HepG2 (cell line): ENCODE measurements around the gene RERE. TPM values are rescaled to one million over a fixed set of nuclear protein-coding genes. Genes with fewer than 3 reads are reported as not detected.

Source experiments
- FUBP1 ChIP-seq: sonication (generic); formaldehyde crosslinking; IDR thresholded peaks from 2 replicates; pipeline ENCODE4 v1.5.1; 2020; ENCODE audit warnings: missing genetic modification reagents, mild to moderate bottlenecking, borderline replicate concordance
- HINFP ChIP-seq: sonication (generic); formaldehyde crosslinking; IDR thresholded peaks from 2 replicates; pipeline ENCODE4 v1.4.0; 2020; ENCODE audit warnings: low read depth, mild to moderate bottlenecking, missing genetic modification reagents
- HNF4A ChIP-seq: sonication (generic); formaldehyde crosslinking; IDR thresholded peaks from 2 replicates; pipeline ENCODE4 v1.4.0; 2020; ENCODE audit warnings: missing genetic modification reagents
- HOXA3 ChIP-seq: sonication (generic); formaldehyde crosslinking; IDR thresholded peaks from 2 replicates; pipeline ENCODE4 v1.5.0; 2020; ENCODE audit warnings: missing genetic modification reagents
- KLF12 ChIP-seq: sonication (generic); formaldehyde crosslinking; IDR thresholded peaks from 2 replicates; pipeline ENCODE4 v1.4.0; 2020; ENCODE audit warnings: missing genetic modification reagents, borderline replicate concordance
- SAP130 ChIP-seq: IDR thresholded peaks from 2 replicates; pipeline ENCODE4 v1.6.1; 2016; ENCODE audit warnings: low read depth
- TOPORS ChIP-seq: sonication (generic); formaldehyde crosslinking; IDR thresholded peaks from 2 replicates; pipeline ENCODE4 v1.8.0; 2023; ENCODE audit warnings: mild to moderate bottlenecking, missing genetic modification reagents
- ZFP36L2 ChIP-seq: sonication (generic); formaldehyde crosslinking; IDR thresholded peaks from 2 replicates; pipeline ENCODE4 v1.4.0; 2020; ENCODE audit warnings: missing genetic modification reagents
- ZNF232 ChIP-seq: sonication (generic); formaldehyde crosslinking; IDR thresholded peaks from 2 replicates; pipeline ENCODE4 v1.4.0; 2020; ENCODE audit warnings: missing genetic modification reagents, borderline replicate concordance
- ZNF280D ChIP-seq: sonication (generic); formaldehyde crosslinking; IDR thresholded peaks from 2 replicates; pipeline ENCODE4 v1.5.1; 2020; ENCODE audit warnings: mild to moderate bottlenecking, missing genetic modification reagents
- ZNF564 ChIP-seq: sonication (generic); formaldehyde crosslinking; IDR thresholded peaks from 2 replicates; pipeline ENCODE4 v1.8.1; 2023; ENCODE audit warnings: mild to moderate bottlenecking, missing genetic modification reagents
- ZNF609 ChIP-seq: sonication (generic); formaldehyde crosslinking; IDR thresholded peaks from 2 replicates; pipeline ENCODE4 v1.4.0; 2020; ENCODE audit warnings: mild to moderate bottlenecking, missing genetic modification reagents, borderline replicate concordance
- ZNF670 ChIP-seq: sonication (generic); formaldehyde crosslinking; IDR thresholded peaks from 2 replicates; pipeline ENCODE4 v1.8.0; 2022; ENCODE audit warnings: mild to moderate bottlenecking, missing genetic modification reagents, borderline replicate concordance
- ZNF770 ChIP-seq: sonication (generic); formaldehyde crosslinking; IDR thresholded peaks from 2 replicates; pipeline ENCODE4 v1.5.0; 2020; ENCODE audit warnings: mild to moderate bottlenecking, missing genetic modification reagents
- ZNF790 ChIP-seq: sonication (generic); formaldehyde crosslinking; IDR thresholded peaks from 2 replicates; pipeline ENCODE4 v1.8.0; 2022; ENCODE audit warnings: missing genetic modification reagents, mild to moderate bottlenecking, borderline replicate concordance
- polyA plus RNA-seq, 8 experiments: library from polyadenylated mRNA; depleted of rRNA in 3 of 8; stranded (reverse) in 7 of 8; unstranded in 1 of 8; fragments of >200 nt; fragmentation: Illumina TruSeq in 4 of 8; extraction: Trizol in 4 of 8; gene quantifications; 2 replicates each; pipeline versions ENCODE4 v1.2.1 to v1.2.3, GENCODE V29; 2011 to 2016; ENCODE audit warnings: low read depth in 4 of 8, missing spikeins in 1 of 8, mixed read lengths in 1 of 8; ENCODE audit not compliant: insufficient read depth in 1 of 8
- total RNA-seq, 5 experiments: library from RNA; depleted of rRNA; stranded (reverse); fragments of >200 nt; fragmentation: Illumina TruSeq; extraction: Trizol; gene quantifications; 2 replicates each; pipeline ENCODE4 v1.2.3, GENCODE V29; 2016; ENCODE audit warnings: low read depth in 1 of 5

The RERE gene
- total and polyA plus RNA-seq, 2 of the 13 experiments (the other 11 are each of a cell fraction or from before 2014, with no cell fraction given): 18.3 to 21.9 TPM

- TF ChIP-seq HINFP (CRISPR knock-in tag) (no peak), ZNF564 (no peak), ZNF232 (no peak), ZNF280D (CRISPR knock-in tag) (no peak), SAP130 (CRISPR knock-in tag) (peak; percentile 53; the same call in 1 of the 2 replicates), FUBP1 (CRISPR knock-in tag) (no peak), KLF12 (CRISPR knock-in tag) (no peak), HOXA3 (CRISPR knock-in tag) (peak; percentile 66; the same call in 1 of the 2 replicates), ZNF609 (CRISPR knock-in tag) (peak; percentile 68; the same call in 1 of the 2 replicates), TOPORS (no peak), ZNF790 (CRISPR knock-in tag) (no peak), ZNF770 (CRISPR knock-in tag) (0 out of 2 replicates have a peak, but pooled peaks have one; percentile 38), HNF4A (CRISPR knock-in tag) (peak; percentile 82), ZFP36L2 (CRISPR knock-in tag) (no peak), ZNF670 (CRISPR knock-in tag) (no peak)
These were observed 153.5 kb downstream of the RERE start (continued) for GRCh38 chr1:8663915-8664329.
